CD4-positive, CD25-positive, alpha-beta regulatory T cell (primary cell): ENCODE data around the gene CCNY. TPM values are rescaled to one million over a fixed set of nuclear protein-coding genes. Genes with fewer than 3 reads are reported as not detected.
A peak's percentile ranks its signal among the peaks of the same experiment; 100 is the strongest.

Source experiments
- ATAC-seq, 2 donors: fragments of 150-1000 bp; cut with Tn5 transposase; one replicate each; pipeline ENCODE4 v1.10.0; 2021; ENCODE audit warnings: low read depth in 2 of 2, moderate number of reproducible peaks in 2 of 2, moderate library complexity in 1 of 2
- DNase-seq, 3 donors: peaks; one replicate each; pipeline versions ENCODE4 v3.0.0 to v3.0.0-alpha.2; 2012 to 2022; ENCODE audit warnings: mixed read lengths in 1 of 3
- H3K27ac ChIP-seq: one replicate; pipeline ENCODE4 v1.7.0; 2013; ENCODE audit warnings: mild to moderate bottlenecking, low read length; ENCODE audit not compliant: insufficient read depth, poor library complexity, severe bottlenecking
- H3K27me3 ChIP-seq: one replicate; pipeline ENCODE4 v1.7.0; 2013; ENCODE audit warnings: low read length; ENCODE audit not compliant: control insufficient read depth, insufficient read depth
- H3K36me3 ChIP-seq: one replicate; pipeline ENCODE4 v1.7.0; 2013; ENCODE audit warnings: mild to moderate bottlenecking, low read length, moderate library complexity; ENCODE audit not compliant: control insufficient read depth, insufficient read depth
- H3K4me1 ChIP-seq: 2 replicates; pipeline ENCODE4 v1.7.0; 2013; ENCODE audit warnings: mild to moderate bottlenecking, low read length; ENCODE audit not compliant: insufficient read depth, control insufficient read depth, poor library complexity, severe bottlenecking
- H3K4me3 ChIP-seq: one replicate; pipeline ENCODE4 v1.7.0; 2013; ENCODE audit warnings: low read depth, mild to moderate bottlenecking, low read length, moderate library complexity
- H3K9me3 ChIP-seq, 2 experiments: 1 replicate in 1 of 2; 2 replicates in 1 of 2; pipeline ENCODE4 v1.7.0; 2013; ENCODE audit warnings: low read length in 2 of 2, mild to moderate bottlenecking in 1 of 2, moderate library complexity in 1 of 2; ENCODE audit not compliant: control insufficient read depth in 2 of 2
- H3K27ac Mint-ChIP-seq, 3 donors: one replicate each; pipeline ENCODE4 v1.8.0; 2020 to 2022; ENCODE audit warnings: mild to moderate bottlenecking in 3 of 3, mixed read lengths in 3 of 3, moderate library complexity in 2 of 3
- H3K27me3 Mint-ChIP-seq: one replicate; pipeline ENCODE4 v1.8.0; 2022; ENCODE audit warnings: mild to moderate bottlenecking, mixed read lengths
- H3K36me3 Mint-ChIP-seq: one replicate; pipeline ENCODE4 v1.8.0; 2020; ENCODE audit warnings: mixed read lengths
- H3K4me1 Mint-ChIP-seq, 4 donors: one replicate each; pipeline ENCODE4 v1.8.0; 2020 to 2022; ENCODE audit warnings: mixed read lengths in 4 of 4, mild to moderate bottlenecking in 1 of 4
- H3K4me3 Mint-ChIP-seq, 4 donors: one replicate each; pipeline ENCODE4 v1.8.0; 2020 to 2022; ENCODE audit warnings: mild to moderate bottlenecking in 4 of 4, mixed read lengths in 4 of 4, moderate library complexity in 3 of 4
- H3K9me3 Mint-ChIP-seq, 7 donors: one replicate each; pipeline ENCODE4 v1.8.0; 2020 to 2022; ENCODE audit warnings: mixed read lengths in 7 of 7, mild to moderate bottlenecking in 3 of 7, moderate library complexity in 2 of 7
- polyA plus RNA-seq, 4 donors: library from polyadenylated mRNA; unstranded; fragments of 300-500 nt; fragmentation: Illumina TruSeq; gene quantifications; one replicate each; pipeline ENCODE4 v1.2.3, GENCODE V29; 2021
- total RNA-seq: library from RNA; stranded (reverse); gene quantifications from one replicate; pipeline ENCODE4 v1.2.3, GENCODE V29; 2022

Gene CCNY
- total and polyA plus RNA-seq, 5 donors from 2014 or later: 6.4 to 58.3 (median 13.1) TPM

- peaks cover 4% of the 10 kb centered on the region for H3K36me3 Mint-ChIP-seq
These were observed 117.7 kb downstream of the CCNY start for GRCh38 chr10:35453855-35454532.

GRCh38 chr10:35456153-35456720, 119.9 kb downstream of the CCNY start:
- ATAC-seq: no peak

More at GRCh38 chr10:35453855-35454532, 117.7 kb downstream of the CCNY start:
- Mint-ChIP-seq H3K27me3 (no peaks in the 10 kb centered on the region), H3K9me3 (no peaks in the 10 kb centered on the region), H3K4me3 (no peak overlapping the region), H3K4me1 (peaks cover 33 to 88% (median 60%) of the 10 kb centered on the region in 4 donors), H3K27ac (peak overlapping the region; percentile 5 to 43 (median 9))
- Histone ChIP-seq H3K27me3 (no peaks in the 10 kb centered on the region), H3K36me3 (no peaks in the 10 kb centered on the region), H3K4me3 (no peak overlapping the region), H3K4me1 (peaks cover 39% of the 10 kb centered on the region), H3K9me3 (no peaks in the 10 kb centered on the region), H3K27ac (no peak overlapping the region)
- DNase-seq (no peak), ATAC-seq (no peak)

GRCh38 chr10:35456784-35457183, 120.5 kb downstream of the CCNY start:
- peaks cover 4% of the 10 kb centered on the region for H3K36me3 Mint-ChIP-seq
- peak overlapping the region in 2 of 3 donors; percentile 15 to 44 for H3K27ac Mint-ChIP-seq
- Histone ChIP-seq H3K9me3 (no peaks in the 10 kb centered on the region), H3K27me3 (no peaks in the 10 kb centered on the region), H3K27ac (no peak overlapping the region), H3K36me3 (no peaks in the 10 kb centered on the region), H3K4me1 (peaks cover 31% of the 10 kb centered on the region), H3K4me3 (no peak overlapping the region)
- H3K9me3 Mint-ChIP-seq: no peaks in the 10 kb centered on the region
- ATAC-seq: no peak
- H3K4me3 Mint-ChIP-seq: no peak overlapping the region
- H3K27me3 Mint-ChIP-seq: no peaks in the 10 kb centered on the region
- no peak for DNase-seq
- peaks cover 34 to 85% (median 63%) of the 10 kb centered on the region in 4 donors for H3K4me1 Mint-ChIP-seq

More at GRCh38 chr10:35456153-35456720, 119.9 kb downstream of the CCNY start:
- no peaks in the 10 kb centered on the region for H3K9me3 ChIP-seq
- peak overlapping the region in 1 of 4 donors; percentile 66 for H3K4me3 Mint-ChIP-seq
- no peak overlapping the region for H3K4me3 ChIP-seq
- peaks cover 33% of the 10 kb centered on the region for H3K4me1 ChIP-seq
- H3K9me3 Mint-ChIP-seq: no peaks in the 10 kb centered on the region
- DNase-seq: no peak
- no peaks in the 10 kb centered on the region for H3K36me3 ChIP-seq
- no peaks in the 10 kb centered on the region for H3K27me3 Mint-ChIP-seq
- H3K27ac ChIP-seq: no peak overlapping the region
- no peaks in the 10 kb centered on the region for H3K27me3 ChIP-seq
- peaks cover 4% of the 10 kb centered on the region for H3K36me3 Mint-ChIP-seq
- H3K27ac Mint-ChIP-seq: peak overlapping the region in 1 of 3 donors; percentile 8
- H3K4me1 Mint-ChIP-seq: peaks cover 36 to 88% (median 60%) of the 10 kb centered on the region in 4 donors

GRCh38 chr10:35458500-35459448, 122.5 kb downstream of the CCNY start:
- Histone ChIP-seq H3K27me3 (no peaks in the 10 kb centered on the region), H3K9me3 (no peaks in the 10 kb centered on the region), H3K4me3 (peak overlapping the region; percentile 16), H3K36me3 (no peaks in the 10 kb centered on the region), H3K4me1 (peaks cover 44% of the 10 kb centered on the region), H3K27ac (peak overlapping the region; percentile 34)
- ATAC-seq (no peak), DNase-seq (peak in 1 of 3 donors; percentile 38)
- Mint-ChIP-seq H3K4me3 (peak overlapping the region; percentile 23 to 72 (median 51)), H3K36me3 (peaks cover 4% of the 10 kb centered on the region), H3K27ac (peak overlapping the region; percentile 56 to 99 (median 83)), H3K9me3 (no peaks in the 10 kb centered on the region), H3K4me1 (peaks cover 29 to 80% (median 72%) of the 10 kb centered on the region in 4 donors), H3K27me3 (no peaks in the 10 kb centered on the region)

GRCh38 chr10:35459449-35459847, 123.1 kb downstream of the CCNY start:
- Histone ChIP-seq H3K9me3 (no peaks in the 10 kb centered on the region), H3K27me3 (no peaks in the 10 kb centered on the region), H3K36me3 (no peaks in the 10 kb centered on the region), H3K4me1 (peaks cover 44% of the 10 kb centered on the region), H3K27ac (peak overlapping the region; percentile 34), H3K4me3 (peak overlapping the region; percentile 2)
- peak overlapping the region; percentile 56 to 99 (median 83) for H3K27ac Mint-ChIP-seq
- H3K4me1 Mint-ChIP-seq: peaks cover 27 to 80% (median 68%) of the 10 kb centered on the region in 4 donors
- peak overlapping the region in 3 of 4 donors; percentile 43 to 72 (median 59) for H3K4me3 Mint-ChIP-seq
- ATAC-seq (peak; percentile 85 to 94), DNase-seq (peak in 1 of 3 donors; percentile 94)
- no peaks in the 10 kb centered on the region for H3K9me3 Mint-ChIP-seq
- no peaks in the 10 kb centered on the region for H3K27me3 Mint-ChIP-seq
- H3K36me3 Mint-ChIP-seq: peaks cover 4% of the 10 kb centered on the region

- Histone ChIP-seq H3K4me1 (peaks cover 44% of the 10 kb centered on the region), H3K27ac (no peak overlapping the region), H3K9me3 (no peaks in the 10 kb centered on the region), H3K36me3 (no peaks in the 10 kb centered on the region), H3K27me3 (no peaks in the 10 kb centered on the region), H3K4me3 (peak overlapping the region; percentile 28)
- peak overlapping the region; percentile 9 to 99 (median 76) for H3K27ac Mint-ChIP-seq
- peak overlapping the region in 2 of 4 donors; percentile 1 to 10 for H3K4me3 Mint-ChIP-seq
- DNase-seq (no peak), ATAC-seq (no peak)
- no peaks in the 10 kb centered on the region for H3K9me3 Mint-ChIP-seq
- H3K4me1 Mint-ChIP-seq: peaks cover 25 to 69% (median 58%) of the 10 kb centered on the region in 4 donors
- H3K27me3 Mint-ChIP-seq: no peaks in the 10 kb centered on the region
- peaks cover 4% of the 10 kb centered on the region for H3K36me3 Mint-ChIP-seq
These were observed 124.6 kb downstream of the CCNY start for GRCh38 chr10:35460852-35461460.

GRCh38 chr10:35462491-35462934, 126.2 kb downstream of the CCNY start:
- DNase-seq (peak in 1 of 3 donors; percentile 77), ATAC-seq (peak in 1 of 2 donors; percentile 35)
- H3K9me3 ChIP-seq: no peaks in the 10 kb centered on the region
- Mint-ChIP-seq H3K4me1 (peaks cover 25 to 59% (median 47%) of the 10 kb centered on the region in 4 donors), H3K9me3 (no peaks in the 10 kb centered on the region), H3K4me3 (peak overlapping the region in 3 of 4 donors; percentile 3 to 59 (median 26)), H3K27ac (peak overlapping the region; percentile 83 to 94 (median 84)), H3K27me3 (no peaks in the 10 kb centered on the region), H3K36me3 (no peaks in the 10 kb centered on the region)
- H3K36me3 ChIP-seq: no peaks in the 10 kb centered on the region
- peaks cover 44% of the 10 kb centered on the region for H3K4me1 ChIP-seq
- no peak overlapping the region for H3K27ac ChIP-seq
- no peaks in the 10 kb centered on the region for H3K27me3 ChIP-seq
- peak overlapping the region; percentile 0 for H3K4me3 ChIP-seq
